SK-N-SH treated with all-trans-retinoic acid at 6 μM for 48 hours (cell line): ENCODE results near the gene SF3B6.

ENCODE experiments used
- ATAC-seq: fragments of 200-7000 bp; cut with Tn5 transposase; 3 replicates; pipeline ENCODE4 v1.9.1; 2020; ENCODE audit warnings: mild to moderate bottlenecking, moderate library complexity
- BACH2 ChIP-seq: fragments of 250-450 bp; sonication (Bioruptor Pico); IDR thresholded peaks from 2 replicates; pipeline ENCODE4 v1.9.0; 2021; ENCODE audit warnings: mild to moderate bottlenecking, borderline replicate concordance
- CREB5 ChIP-seq: fragments of 250-450 bp; sonication (Bioruptor Pico); IDR thresholded peaks from 2 replicates; pipeline ENCODE4 v1.5.1; 2020; ENCODE audit warnings: low read depth, mild to moderate bottlenecking, moderate library complexity
- CSDC2 ChIP-seq: fragments of 250-450 bp; sonication (Bioruptor Pico); IDR thresholded peaks from 2 replicates; pipeline ENCODE4 v1.5.0; 2020; ENCODE audit warnings: mild to moderate bottlenecking, moderate library complexity
- CSRNP3 ChIP-seq: fragments of 250-450 bp; sonication (Bioruptor Pico); IDR thresholded peaks from 2 replicates; pipeline ENCODE4 v1.5.1; 2021; ENCODE audit warnings: mild to moderate bottlenecking, moderate library complexity
- ESRRG ChIP-seq: fragments of 250-450 bp; sonication (Bioruptor Pico); IDR thresholded peaks from 2 replicates; pipeline ENCODE4 v1.6.1; 2021; ENCODE audit warnings: mild to moderate bottlenecking
- GLIS3 ChIP-seq: fragments of 250-450 bp; sonication (Bioruptor Pico); IDR thresholded peaks from 2 replicates; pipeline ENCODE4 v1.5.0; 2020; ENCODE audit warnings: mild to moderate bottlenecking, moderate library complexity
- ISL1 ChIP-seq: fragments of 250-450 bp; sonication (Bioruptor Pico); IDR thresholded peaks from 2 replicates; pipeline ENCODE4 v2.1.2; 2022; ENCODE audit warnings: mild to moderate bottlenecking, moderate library complexity
- OSR1 ChIP-seq: fragments of 250-450 bp; sonication (Bioruptor Pico); IDR thresholded peaks from 2 replicates; pipeline ENCODE4 v1.8.0; 2022; ENCODE audit warnings: moderate library complexity, mild to moderate bottlenecking, inconsistent platforms
- POU6F1 ChIP-seq: fragments of 250-450 bp; sonication (Bioruptor Pico); IDR thresholded peaks from 2 replicates; pipeline ENCODE4 v1.8.0; 2021; ENCODE audit warnings: low read depth, mild to moderate bottlenecking, moderate library complexity, borderline replicate concordance
- PPARA ChIP-seq: fragments of 250-450 bp; sonication (Bioruptor Pico); IDR thresholded peaks from 2 replicates; pipeline ENCODE4 v1.5.0; 2020; ENCODE audit warnings: mild to moderate bottlenecking, borderline replicate concordance
- RARB ChIP-seq: fragments of 250-450 bp; sonication (Bioruptor Pico); IDR thresholded peaks from 2 replicates; pipeline ENCODE4 v1.8.0; 2021; ENCODE audit warnings: mild to moderate bottlenecking, moderate library complexity
- SNAI2 ChIP-seq: fragments of 250-450 bp; sonication (Bioruptor Pico); IDR thresholded peaks from 2 replicates; pipeline ENCODE4 v1.5.0; 2020; ENCODE audit warnings: mild to moderate bottlenecking, moderate library complexity
- TCF4 ChIP-seq: fragments of 250-450 bp; sonication (Bioruptor Pico); IDR thresholded peaks from 2 replicates; pipeline ENCODE4 v1.8.0; 2021; ENCODE audit warnings: mild to moderate bottlenecking, moderate library complexity, borderline replicate concordance
- TSHZ2 ChIP-seq: fragments of 250-450 bp; sonication (Bioruptor Pico); IDR thresholded peaks from 2 replicates; pipeline ENCODE4 v1.5.0; 2020; ENCODE audit warnings: mild to moderate bottlenecking, moderate library complexity
- ZC3H10 ChIP-seq: fragments of 250-450 bp; sonication (Bioruptor Pico); IDR thresholded peaks from 2 replicates; pipeline ENCODE4 v1.5.1; 2021; ENCODE audit warnings: mild to moderate bottlenecking, moderate library complexity
- ZFP3 ChIP-seq: fragments of 250-450 bp; sonication (Bioruptor Pico); IDR thresholded peaks from 2 replicates; pipeline ENCODE4 v1.5.0; 2020; ENCODE audit warnings: mild to moderate bottlenecking, moderate library complexity
- ZFP30 ChIP-seq: fragments of 450-650 bp; formaldehyde crosslinking; IDR thresholded peaks from 2 replicates; pipeline ENCODE4 v1.5.0; 2022; ENCODE audit warnings: mild to moderate bottlenecking, moderate library complexity
- ZNF565 ChIP-seq: fragments of 450-650 bp; formaldehyde crosslinking; conservative IDR thresholded peaks from 2 replicates; pipeline ENCODE4 v1.5.0; 2020; ENCODE audit warnings: low read depth, mild to moderate bottlenecking, moderate library complexity
- ZNF70 ChIP-seq: fragments of 450-650 bp; formaldehyde crosslinking; IDR thresholded peaks from 2 replicates; pipeline ENCODE4 v1.5.0; 2020; ENCODE audit warnings: mild to moderate bottlenecking, moderate library complexity
- ZNF8 ChIP-seq: fragments of 450-650 bp; formaldehyde crosslinking; IDR thresholded peaks from 2 replicates; pipeline ENCODE4 v1.5.0; 2020; ENCODE audit warnings: mild to moderate bottlenecking, moderate library complexity
- TF ChIP-seq, protein P1 (sequence below): fragments of 250-450 bp; sonication (Bioruptor Pico); IDR thresholded peaks from 2 replicates; pipeline ENCODE4 v1.8.0; 2020; ENCODE audit warnings: mild to moderate bottlenecking, moderate library complexity, borderline replicate concordance

Gene SF3B6

DNA sequence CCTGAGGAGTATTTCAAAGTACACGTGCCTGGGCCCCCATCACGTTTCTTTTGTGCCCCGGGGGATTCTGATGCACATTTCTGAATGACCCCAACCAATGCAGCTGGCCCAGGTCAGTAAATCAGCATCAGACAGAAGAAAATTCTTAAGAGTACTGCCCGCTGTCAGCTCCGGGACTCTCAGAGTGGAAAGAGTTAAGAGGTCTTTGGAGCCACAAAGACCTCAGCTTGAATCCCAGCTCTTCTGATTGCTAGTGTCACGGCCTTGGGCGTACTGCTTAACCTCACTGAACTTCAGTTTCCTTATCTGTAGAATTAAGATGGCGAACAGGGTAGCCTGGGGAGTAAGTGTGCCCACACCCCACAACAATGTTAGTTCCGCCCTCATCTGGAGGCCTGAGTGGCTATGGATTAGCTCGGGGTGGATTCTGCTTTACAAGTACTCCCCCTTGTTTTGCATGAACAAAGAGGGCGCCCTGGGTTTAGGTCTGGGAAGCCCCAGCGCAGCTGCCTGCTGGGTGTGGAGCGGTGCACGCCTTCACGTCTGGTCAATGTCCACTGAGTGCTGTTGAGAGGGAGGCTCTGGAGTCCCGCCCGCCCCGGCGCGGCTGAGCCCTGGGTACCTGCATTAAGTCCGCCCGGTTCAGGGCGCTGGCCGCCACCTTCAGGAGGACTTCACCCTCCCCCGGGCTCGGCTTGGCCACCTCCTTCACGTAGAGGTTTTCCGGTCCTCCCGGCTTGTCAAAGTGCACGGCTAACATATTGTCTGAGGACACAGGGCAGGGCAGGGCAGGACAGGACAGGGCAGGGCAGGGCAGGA lies 7.7 kb upstream of the SF3B6 start:
- TF ChIP-seq ZFP30 (CRISPR knock-in tag) (0 out of 2 replicates have a peak, but pooled peaks have one; percentile 2), ZNF8 (CRISPR knock-in tag) (0 out of 2 replicates have a peak, but pooled peaks have one; percentile 8), ZNF565 (CRISPR knock-in tag) (no peak), ZFP3 (CRISPR knock-in tag) (no peak), SNAI2 (CRISPR knock-in tag) (no peak), CSRNP3 (CRISPR knock-in tag) (no peak), CSDC2 (CRISPR knock-in tag) (no peak), ESRRG (CRISPR knock-in tag) (0 out of 2 replicates have a peak, but pooled peaks have one; percentile 16), GLIS3 (CRISPR knock-in tag) (no peak), OSR1 (CRISPR knock-in tag) (no peak), RARB (CRISPR knock-in tag) (no peak), ZNF70 (CRISPR knock-in tag) (no peak; the same call in 1 of the 2 replicates), TCF4 (peak; percentile 62), POU6F1 (CRISPR knock-in tag) (no peak), CREB5 (CRISPR knock-in tag) (no peak), BACH2 (CRISPR knock-in tag) (no peak), PPARA (CRISPR knock-in tag) (no peak), ISL1 (CRISPR knock-in tag) (peak; percentile 5; the same call in 1 of the 2 replicates), ZC3H10 (CRISPR knock-in tag) (no peak), TSHZ2 (peak; percentile 42; the same call in 1 of the 2 replicates)
- TF ChIP-seq, protein P1, sequence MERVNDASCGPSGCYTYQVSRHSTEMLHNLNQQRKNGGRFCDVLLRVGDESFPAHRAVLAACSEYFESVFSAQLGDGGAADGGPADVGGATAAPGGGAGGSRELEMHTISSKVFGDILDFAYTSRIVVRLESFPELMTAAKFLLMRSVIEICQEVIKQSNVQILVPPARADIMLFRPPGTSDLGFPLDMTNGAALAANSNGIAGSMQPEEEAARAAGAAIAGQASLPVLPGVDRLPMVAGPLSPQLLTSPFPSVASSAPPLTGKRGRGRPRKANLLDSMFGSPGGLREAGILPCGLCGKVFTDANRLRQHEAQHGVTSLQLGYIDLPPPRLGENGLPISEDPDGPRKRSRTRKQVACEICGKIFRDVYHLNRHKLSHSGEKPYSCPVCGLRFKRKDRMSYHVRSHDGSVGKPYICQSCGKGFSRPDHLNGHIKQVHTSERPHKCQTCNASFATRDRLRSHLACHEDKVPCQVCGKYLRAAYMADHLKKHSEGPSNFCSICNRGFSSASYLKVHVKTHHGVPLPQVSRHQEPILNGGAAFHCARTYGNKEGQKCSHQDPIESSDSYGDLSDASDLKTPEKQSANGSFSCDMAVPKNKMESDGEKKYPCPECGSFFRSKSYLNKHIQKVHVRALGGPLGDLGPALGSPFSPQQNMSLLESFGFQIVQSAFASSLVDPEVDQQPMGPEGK (CRISPR knock-in tag) = 0 out of 2 replicates have a peak, but pooled peaks have one; percentile 7
- ATAC-seq = peak; percentile 81

DNA sequence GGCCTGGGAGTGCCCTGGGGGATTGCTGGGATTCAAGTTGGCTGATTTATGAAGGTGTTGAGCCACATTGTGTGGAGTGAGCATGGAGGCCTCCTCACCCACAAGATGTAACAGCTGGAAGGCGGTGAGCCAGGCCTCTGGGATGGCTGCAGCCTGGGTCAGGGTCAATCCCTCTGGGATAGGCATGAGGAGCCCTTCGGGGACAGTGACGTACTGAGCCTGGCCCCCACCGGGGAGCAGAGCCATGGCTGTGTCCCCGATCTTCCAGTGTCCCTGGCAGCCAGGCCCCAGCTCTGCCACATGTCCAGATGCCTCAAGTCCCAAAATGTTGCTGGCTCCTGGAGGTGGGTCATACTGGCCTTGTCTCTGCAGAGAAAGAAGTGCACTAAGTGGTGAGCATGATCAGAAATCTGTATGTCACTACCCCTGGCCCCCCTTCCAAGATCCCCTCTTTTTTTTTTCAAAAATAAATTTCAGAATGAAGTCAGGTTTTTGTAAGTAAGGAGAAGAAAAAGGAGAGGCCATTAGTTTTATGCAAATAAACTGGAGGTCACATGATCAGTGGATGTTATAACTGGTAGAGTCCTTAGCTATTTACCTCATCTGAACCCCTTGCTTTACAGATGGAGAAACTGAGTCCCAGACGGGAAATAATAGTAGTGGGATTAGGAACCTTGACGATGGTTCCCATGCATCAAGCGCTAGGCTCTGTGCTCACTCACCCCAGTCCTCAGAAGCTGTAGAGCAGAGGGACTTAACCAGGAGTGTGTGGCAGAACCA lies 6.9 kb upstream of the SF3B6 start:
- TF ChIP-seq ZNF565 (CRISPR knock-in tag) = no peak
- no peak for TF ChIP-seq SNAI2 (CRISPR knock-in tag)
- no peak for TF ChIP-seq GLIS3 (CRISPR knock-in tag)
- TF ChIP-seq, protein P1 (CRISPR knock-in tag) = no peak
- no peak for TF ChIP-seq OSR1 (CRISPR knock-in tag)
- no peak for TF ChIP-seq PPARA (CRISPR knock-in tag)
- no peak for TF ChIP-seq ESRRG (CRISPR knock-in tag)
- TF ChIP-seq, all 23 proteins: peak for 0
- no peak for ATAC-seq
